H9 (cell line): Measurements from ENCODE around the gene ATG14. TPM values are rescaled to one million over a fixed set of nuclear protein-coding genes. Genes with fewer than 3 reads are reported as not detected.

Experiments used
- DNase-seq: peaks from one replicate; pipeline ENCODE4 v3.0.0-alpha.2; 2017
- H2AFZ ChIP-seq: one replicate; pipeline ENCODE4 v1.6.1; 2013; ENCODE audit warnings: mild to moderate bottlenecking, low read length, control low read depth, moderate library complexity
- H2AK5ac ChIP-seq: 2 replicates; pipeline ENCODE4 v1.6.1; 2013; ENCODE audit warnings: low read length, control low read depth, mixed read lengths; ENCODE audit not compliant: insufficient read length
- H2BK120ac ChIP-seq: one replicate; pipeline ENCODE4 v1.6.1; 2013; ENCODE audit warnings: low read depth, mild to moderate bottlenecking, low read length, control low read depth, inconsistent platforms; ENCODE audit not compliant: poor library complexity, severe bottlenecking
- H2BK12ac ChIP-seq: 2 replicates; pipeline ENCODE4 v1.6.1; 2013; ENCODE audit warnings: low read length, control low read depth, mixed read lengths, low read depth; ENCODE audit not compliant: insufficient read length
- H2BK15ac ChIP-seq: 2 replicates; pipeline ENCODE4 v1.6.1; 2013; ENCODE audit warnings: low read depth, low read length, control low read depth
- H2BK20ac ChIP-seq: one replicate; pipeline ENCODE4 v1.6.1; 2013; ENCODE audit warnings: low read depth, mild to moderate bottlenecking, low read length, control low read depth, inconsistent platforms; ENCODE audit not compliant: poor library complexity, severe bottlenecking
- H2BK5ac ChIP-seq: 2 replicates; pipeline ENCODE4 v1.6.1; 2013; ENCODE audit warnings: low read length, control low read depth, mixed read lengths; ENCODE audit not compliant: insufficient read length
- H3K14ac ChIP-seq: 2 replicates; pipeline ENCODE4 v1.6.1; 2013; ENCODE audit warnings: low read length, control low read depth; ENCODE audit not compliant: insufficient read depth
- H3K18ac ChIP-seq: 2 replicates; pipeline ENCODE4 v1.6.1; 2013; ENCODE audit warnings: low read depth, mild to moderate bottlenecking, mixed read lengths, low read length, control low read depth; ENCODE audit not compliant: insufficient read length
- H3K23ac ChIP-seq: 2 replicates; pipeline ENCODE4 v1.6.1; 2013; ENCODE audit warnings: low read length, control low read depth, mixed read lengths, low read depth; ENCODE audit not compliant: insufficient read length
- H3K23me2 ChIP-seq: 2 replicates; pipeline ENCODE4 v1.6.1; 2013; ENCODE audit warnings: low read depth, mild to moderate bottlenecking, mixed read lengths, low read length, control low read depth; ENCODE audit not compliant: insufficient read length, poor library complexity, severe bottlenecking
- H3K27ac ChIP-seq: 2 replicates; pipeline ENCODE4 v1.5.1; 2013; ENCODE audit warnings: low read length, control low read depth, mixed read lengths, low read depth; ENCODE audit not compliant: insufficient read length
- H3K27me3 ChIP-seq: 2 replicates; pipeline ENCODE4 v1.6.1; 2013; ENCODE audit warnings: low read length, control low read depth, inconsistent platforms; ENCODE audit not compliant: insufficient read depth
- H3K4ac ChIP-seq: 2 replicates; pipeline ENCODE4 v1.6.1; 2013; ENCODE audit warnings: low read depth, mild to moderate bottlenecking, control low read depth, inconsistent platforms, low read length, moderate library complexity
- H3K4me1 ChIP-seq: 2 replicates; pipeline ENCODE4 v1.6.1; 2013; ENCODE audit warnings: low read length, control low read depth, inconsistent platforms; ENCODE audit not compliant: insufficient read depth
- H3K4me2 ChIP-seq: 2 replicates; pipeline ENCODE4 v1.6.1; 2013; ENCODE audit warnings: low read length, control low read depth, mixed read lengths; ENCODE audit not compliant: insufficient read length, insufficient read depth
- H3K56ac ChIP-seq: 2 replicates; pipeline ENCODE4 v1.6.1; 2013; ENCODE audit warnings: low read depth, mild to moderate bottlenecking, mixed read lengths, low read length, control low read depth; ENCODE audit not compliant: insufficient read length
- H3K79me1 ChIP-seq: 2 replicates; pipeline ENCODE4 v1.6.1; 2013; ENCODE audit warnings: low read depth, mild to moderate bottlenecking, moderate library complexity, low read length, control low read depth, inconsistent platforms; ENCODE audit not compliant: insufficient read depth, poor library complexity, severe bottlenecking
- H3K79me2 ChIP-seq: 2 replicates; pipeline ENCODE4 v1.6.1; 2013; ENCODE audit warnings: low read length, control low read depth, inconsistent platforms; ENCODE audit not compliant: insufficient read depth
- H3K9ac ChIP-seq: 2 replicates; pipeline ENCODE4 v1.6.1; 2013; ENCODE audit warnings: low read length, control low read depth, mixed read lengths; ENCODE audit not compliant: insufficient read length; ENCODE audit errors: extremely low read depth
- H3K9me3 ChIP-seq: one replicate; pipeline ENCODE4 v1.6.1; 2013; ENCODE audit warnings: low read depth, low read length, inconsistent platforms; ENCODE audit not compliant: control insufficient read depth
- H3T11ph ChIP-seq: one replicate; pipeline ENCODE4 v1.6.1; 2013; ENCODE audit warnings: mild to moderate bottlenecking, low read length, control low read depth, inconsistent platforms
- H4K20me1 ChIP-seq: one replicate; pipeline ENCODE4 v1.6.1; 2013; ENCODE audit not compliant: control insufficient read depth, insufficient read length, insufficient read depth
- H4K5ac ChIP-seq: 2 replicates; pipeline ENCODE4 v1.6.1; 2013; ENCODE audit warnings: low read depth, mild to moderate bottlenecking, mixed read lengths, low read length, control low read depth; ENCODE audit not compliant: insufficient read length
- H4K8ac ChIP-seq: replicated peaks from 2 replicates; pipeline ENCODE4 v1.6.1; 2013; ENCODE audit warnings: low read length, control low read depth, mixed read lengths, low read depth; ENCODE audit not compliant: insufficient read length
- H4K91ac ChIP-seq: 2 replicates; pipeline ENCODE4 v1.6.1; 2013; ENCODE audit warnings: low read depth, mild to moderate bottlenecking, moderate library complexity, mixed read lengths, low read length, control low read depth; ENCODE audit not compliant: insufficient read length
- H3K27ac Mint-ChIP-seq, 3 experiments: 2 replicates in 2 of 3; 3 replicates in 1 of 3; pipeline ENCODE4 v1.8.0; 2020 to 2021; ENCODE audit warnings: mixed read lengths in 3 of 3, mild to moderate bottlenecking in 1 of 3, moderate library complexity in 1 of 3
- H3K27me3 Mint-ChIP-seq: 2 replicates; pipeline ENCODE4 v1.8.0; 2021; ENCODE audit warnings: low read depth, mild to moderate bottlenecking, moderate library complexity, mixed read lengths
- H3K36me3 Mint-ChIP-seq, 3 experiments: 2 replicates in 2 of 3; 3 replicates in 1 of 3; pipeline ENCODE4 v1.8.0; 2020 to 2021; ENCODE audit warnings: low read depth in 3 of 3, mixed read lengths in 3 of 3; ENCODE audit not compliant: insufficient read depth in 1 of 3
- H3K4me1 Mint-ChIP-seq, 2 experiments: 2 replicates each; pipeline ENCODE4 v1.8.0; 2020; ENCODE audit warnings: mixed read lengths in 2 of 2
- H3K4me3 Mint-ChIP-seq, 2 experiments: 2 replicates in 1 of 2; 3 replicates in 1 of 2; pipeline ENCODE4 v1.8.0; 2020 to 2021; ENCODE audit warnings: mild to moderate bottlenecking in 2 of 2, mixed read lengths in 2 of 2, moderate library complexity in 1 of 2
- H3K9me3 Mint-ChIP-seq, 2 experiments: 2 replicates in 1 of 2; 3 replicates in 1 of 2; pipeline ENCODE4 v1.8.0; 2020; ENCODE audit warnings: mild to moderate bottlenecking in 2 of 2, mixed read lengths in 2 of 2, moderate library complexity in 1 of 2
- CTCF ChIP-seq: fragments of 200-600 bp; sonication (generic); conservative IDR thresholded peaks from 3 replicates; pipeline ENCODE4 v1.8.0; 2021; ENCODE audit warnings: antibody characterized with exemption, mild to moderate bottlenecking
- WGBS: extraction: QIAGEN DNeasy Blood & Tissue Kit; methylation state at CpG from one replicate; pipeline ENCODE4 v1.1.7; 2013; ENCODE audit warnings: missing lambda C conversion rate, low lambda C conversion rate, mixed read lengths; ENCODE audit not compliant: insufficient read length; ENCODE audit errors: extremely low coverage; 5-methylcytosine and 5-hydroxymethylcytosine counted together
- total RNA-seq: library from RNA; stranded (reverse); gene quantifications from 2 replicates; pipeline ENCODE4 v1.2.1, GENCODE V29; 2021

ATG14 gene
- total RNA-seq, 1 experiment from 2014 or later: 13.6 TPM

- no peak for TF ChIP-seq CTCF
Observed at GRCh38 chr14:55448141-55448614, 36.5 kb upstream of the ATG14 start.

More at GRCh38 chr14:55448141-55448614, 36.5 kb upstream of the ATG14 start:
- no CpG with 5 or more reads among the region's 3 CpGs for WGBS
- H3K79me2 ChIP-seq: no peaks in the 10 kb centered on the region
- no peaks in the 10 kb centered on the region for H4K20me1 ChIP-seq
- H3K18ac ChIP-seq: no peak overlapping the region
- no peaks in the 10 kb centered on the region for H3K79me1 ChIP-seq
- no peaks in the 10 kb centered on the region for H3K4me1 ChIP-seq
- H3K9me3 ChIP-seq: no peaks in the 10 kb centered on the region
- no peak overlapping the region for H2AK5ac ChIP-seq
- H3K27ac ChIP-seq: no peak overlapping the region
- Mint-ChIP-seq H3K4me3 (no peak overlapping the region), H3K36me3 (no peaks in the 10 kb centered on the region), H3K9me3 (no peaks in the 10 kb centered on the region), H3K4me1 (peaks cover 0 to 8% of the 10 kb centered on the region in 2 experiments; a peak in 2 of 4 replicates), H3K27me3 (peaks cover 2% of the 10 kb centered on the region; the same call in 1 of the 2 replicates), H3K27ac (peak overlapping the region in 1 of 3 experiments; percentile 24; a peak in 1 of 7 replicates)
- no peak overlapping the region for H3K23ac ChIP-seq
- H2AFZ ChIP-seq: no peak overlapping the region
- H3K9ac ChIP-seq: no peak overlapping the region
- no peak overlapping the region for H4K5ac ChIP-seq
- H3K4ac ChIP-seq: no peak overlapping the region
- no peak overlapping the region for H2BK120ac ChIP-seq
- H2BK5ac ChIP-seq: no peak overlapping the region
- H3K27me3 ChIP-seq: no peaks in the 10 kb centered on the region
- no peak overlapping the region for H2BK12ac ChIP-seq
- H3K4me2 ChIP-seq: no peak overlapping the region
- H2BK15ac ChIP-seq: no peak overlapping the region
- H3K56ac ChIP-seq: no peak overlapping the region
- no peak overlapping the region for H4K8ac ChIP-seq
- DNase-seq: no peak
- no peak overlapping the region for H2BK20ac ChIP-seq
- no peak overlapping the region for H3T11ph ChIP-seq
- H4K91ac ChIP-seq: no peak overlapping the region
- H3K14ac ChIP-seq: no peak overlapping the region
- no peaks in the 10 kb centered on the region for H3K23me2 ChIP-seq
